NCI-H187 (cell line): ENCODE measurements around the gene LRAT.

Experiments
- DNase-seq, 2 experiments: peaks; one replicate each; lab custom pipeline; 2025; lab: John Stamatoyannopoulos, UW

The LRAT gene

DNA sequence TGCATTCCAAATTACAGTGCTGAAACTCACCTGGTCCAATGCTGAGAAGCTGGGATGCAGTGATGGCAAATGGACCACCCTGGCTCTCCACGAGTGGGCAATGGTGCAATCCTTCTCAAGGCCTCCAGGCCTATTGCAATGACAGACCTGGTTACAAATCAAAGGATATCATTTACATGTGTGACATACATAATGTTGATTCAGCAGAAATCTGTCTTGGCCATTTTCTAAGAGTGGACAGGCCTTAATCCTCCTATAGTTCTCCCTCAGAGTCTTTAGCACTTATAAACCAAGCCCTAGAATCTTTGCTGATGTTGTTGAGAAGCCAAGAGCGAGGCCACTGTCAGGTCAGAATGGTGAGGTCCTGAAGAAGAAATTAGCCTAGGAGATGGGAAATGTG is 17.1 kb downstream of the LRAT start:
- DNase-seq, result no peak

DNA sequence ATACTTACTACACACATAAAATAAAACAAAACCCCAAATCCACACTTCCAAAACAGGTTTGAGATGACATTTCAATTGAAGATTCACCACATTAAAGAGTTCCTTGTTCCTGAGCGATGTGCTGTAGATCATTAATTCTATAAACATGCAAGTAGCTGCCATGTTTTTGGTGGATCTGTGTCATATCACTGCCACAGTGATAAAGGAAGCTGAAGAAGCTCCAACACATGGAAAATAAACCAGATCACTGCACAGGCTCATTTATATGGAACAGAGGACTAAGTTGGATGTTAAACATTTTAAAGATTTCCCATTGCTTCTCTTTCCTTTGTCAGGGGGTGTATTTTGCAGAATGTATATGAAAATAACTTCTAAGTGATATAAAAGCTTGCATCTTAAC is 34.5 kb downstream of the LRAT start:
- no peak for DNase-seq

DNA sequence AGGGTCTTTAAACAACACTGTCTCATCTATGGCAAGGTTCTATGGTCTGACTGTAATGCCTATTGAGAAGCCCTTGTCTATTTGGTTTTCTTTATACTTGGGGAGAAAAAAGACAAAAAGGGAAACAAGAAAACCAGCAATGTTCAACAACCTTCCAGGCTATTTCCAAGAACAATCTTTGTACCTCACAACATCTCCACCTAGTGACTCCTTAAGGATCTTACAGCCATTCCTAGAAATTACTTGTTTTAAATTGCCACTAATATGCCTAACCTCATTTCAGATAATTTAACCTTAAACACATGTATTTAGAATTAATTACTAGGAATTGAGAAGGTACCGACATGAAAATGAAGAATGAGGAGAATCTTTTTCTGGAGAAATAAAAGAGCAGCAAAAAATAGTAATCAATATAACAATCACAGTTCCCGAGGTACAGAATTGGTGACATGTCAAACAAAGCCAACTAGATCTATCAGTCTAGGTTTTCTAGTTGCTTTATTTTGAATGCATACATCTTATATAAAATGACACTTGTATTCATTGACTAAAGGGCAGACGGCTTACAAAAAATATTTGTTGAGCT is 35.7 kb downstream of the LRAT start:
- DNase-seq, result no peak

- DNase-seq, result no peak
These were observed 37.6 kb downstream of the LRAT start, which contains the start of gene RBM46 for GRCh38 chr4:154781126-154781982. TSS of gene RBM46 (plus strand) at chr4:154781272. CDS start at chr4:154796753, 15,481 bp downstream.

- DNase-seq, result no peak
These were observed 38.1 kb downstream of the LRAT start for GRCh38 chr4:154781983-154782293.
